SU-DHL-6 (cell line): Measurements from ENCODE around the gene SLC7A10.

Experiments used
- H2AFZ ChIP-seq: fragments of 200-600 bp; sonication (generic); 2 replicates; pipeline ENCODE4 v1.6.1; 2014; ENCODE audit warnings: low read depth, mild to moderate bottlenecking, moderate library complexity, mixed read lengths, antibody characterized with exemption, low read length; ENCODE audit not compliant: severe bottlenecking
- H3F3A ChIP-seq: fragments of 200-600 bp; shearing (Covaris generic); 2 replicates; pipeline ENCODE4 v1.6.0; 2016; ENCODE audit warnings: antibody characterized with exemption, mild to moderate bottlenecking; ENCODE audit not compliant: insufficient read depth
- H3K27ac ChIP-seq: fragments of 200-600 bp; sonication (generic); 2 replicates; pipeline ENCODE4 v1.5.1; 2016; ENCODE audit warnings: low read depth, mild to moderate bottlenecking, low read length, moderate library complexity, mixed read lengths
- H3K27me3 ChIP-seq: fragments of 200-600 bp; sonication (generic), shearing (Covaris generic); 2 replicates; pipeline ENCODE4 v1.6.0; 2014; ENCODE audit warnings: mild to moderate bottlenecking, low read length
- H3K36me3 ChIP-seq: fragments of 200-600 bp; sonication (generic); 2 replicates; pipeline ENCODE4 v1.6.1; 2014; ENCODE audit warnings: mild to moderate bottlenecking, low read length, mixed read lengths
- H3K4me2 ChIP-seq: fragments of 300-600, 200-600 bp; shearing (Covaris generic), sonication (generic); 2 replicates; pipeline ENCODE4 v1.6.0; 2014; ENCODE audit warnings: low read length, low read depth, mild to moderate bottlenecking; ENCODE audit not compliant: poor library complexity, severe bottlenecking
- H3K4me3 ChIP-seq: fragments of 200-600 bp; sonication (generic); 2 replicates; pipeline ENCODE4 v1.5.1; 2014; ENCODE audit warnings: antibody characterized with exemption, low read length, mild to moderate bottlenecking, mixed read lengths; ENCODE audit not compliant: insufficient read depth, poor library complexity, severe bottlenecking
- H3K79me2 ChIP-seq: fragments of 200-600 bp; sonication (generic); 2 replicates; pipeline ENCODE4 v1.6.1; 2014; ENCODE audit warnings: mild to moderate bottlenecking, low read length, moderate library complexity; ENCODE audit not compliant: insufficient read depth
- H3K9ac ChIP-seq: fragments of 200-600 bp; sonication (generic); 2 replicates; pipeline ENCODE4 v1.7.0; 2014; ENCODE audit warnings: mild to moderate bottlenecking, low read length
- H3K9me2 ChIP-seq: fragments of 200-600 bp; sonication (generic); replicated peaks from 2 replicates; pipeline ENCODE4 v1.6.1; 2014; ENCODE audit warnings: low read length; ENCODE audit not compliant: insufficient read depth
- H3K9me3 ChIP-seq: fragments of 200-600 bp; sonication (generic); 2 replicates; pipeline ENCODE4 v1.6.1; 2014; ENCODE audit warnings: low read length, mixed read lengths; ENCODE audit not compliant: insufficient read depth
- H4K20me1 ChIP-seq: fragments of 200-600 bp; sonication (generic); 2 replicates; pipeline ENCODE4 v1.6.1; 2014; ENCODE audit warnings: low read depth, mild to moderate bottlenecking, antibody characterized with exemption, low read length, moderate library complexity, mixed read lengths
- EZH2phosphoT487 ChIP-seq: fragments of 200-600 bp; sonication (generic), shearing (Covaris generic); conservative IDR thresholded peaks from 2 replicates; pipeline ENCODE4 v1.6.1; 2018; ENCODE audit warnings: mild to moderate bottlenecking, antibody characterized with exemption, low read length, moderate library complexity, mixed read lengths
- TF ChIP-seq, protein P1 (sequence below): fragments of 200-600 bp; sonication (generic); IDR thresholded peaks from one replicate; pipeline ENCODE4 v1.5.1; 2017; ENCODE audit warnings: antibody characterized with exemption, mild to moderate bottlenecking, low read length, moderate library complexity; ENCODE audit not compliant: insufficient read depth, poor library complexity, severe bottlenecking

Gene SLC7A10

GRCh38 chr19:33208904-33209849 lies 16.5 kb downstream of the SLC7A10 start:
- Histone ChIP-seq H3F3A (no peaks in the 10 kb centered on the region), H3K4me2 (no peak overlapping the region), H2AFZ (no peak overlapping the region), H3K9ac (no peak overlapping the region), H3K27me3 (no peaks in the 10 kb centered on the region), H3K9me2 (no peaks in the 10 kb centered on the region), H3K36me3 (no peaks in the 10 kb centered on the region), H4K20me1 (no peaks in the 10 kb centered on the region), H3K4me3 (no peak overlapping the region), H3K27ac (no peak overlapping the region), H3K79me2 (no peaks in the 10 kb centered on the region), H3K9me3 (no peaks in the 10 kb centered on the region)
- TF ChIP-seq EZH2phosphoT487 = no peak
- TF ChIP-seq, protein P1, sequence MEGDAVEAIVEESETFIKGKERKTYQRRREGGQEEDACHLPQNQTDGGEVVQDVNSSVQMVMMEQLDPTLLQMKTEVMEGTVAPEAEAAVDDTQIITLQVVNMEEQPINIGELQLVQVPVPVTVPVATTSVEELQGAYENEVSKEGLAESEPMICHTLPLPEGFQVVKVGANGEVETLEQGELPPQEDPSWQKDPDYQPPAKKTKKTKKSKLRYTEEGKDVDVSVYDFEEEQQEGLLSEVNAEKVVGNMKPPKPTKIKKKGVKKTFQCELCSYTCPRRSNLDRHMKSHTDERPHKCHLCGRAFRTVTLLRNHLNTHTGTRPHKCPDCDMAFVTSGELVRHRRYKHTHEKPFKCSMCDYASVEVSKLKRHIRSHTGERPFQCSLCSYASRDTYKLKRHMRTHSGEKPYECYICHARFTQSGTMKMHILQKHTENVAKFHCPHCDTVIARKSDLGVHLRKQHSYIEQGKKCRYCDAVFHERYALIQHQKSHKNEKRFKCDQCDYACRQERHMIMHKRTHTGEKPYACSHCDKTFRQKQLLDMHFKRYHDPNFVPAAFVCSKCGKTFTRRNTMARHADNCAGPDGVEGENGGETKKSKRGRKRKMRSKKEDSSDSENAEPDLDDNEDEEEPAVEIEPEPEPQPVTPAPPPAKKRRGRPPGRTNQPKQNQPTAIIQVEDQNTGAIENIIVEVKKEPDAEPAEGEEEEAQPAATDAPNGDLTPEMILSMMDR = no peak

DNA sequence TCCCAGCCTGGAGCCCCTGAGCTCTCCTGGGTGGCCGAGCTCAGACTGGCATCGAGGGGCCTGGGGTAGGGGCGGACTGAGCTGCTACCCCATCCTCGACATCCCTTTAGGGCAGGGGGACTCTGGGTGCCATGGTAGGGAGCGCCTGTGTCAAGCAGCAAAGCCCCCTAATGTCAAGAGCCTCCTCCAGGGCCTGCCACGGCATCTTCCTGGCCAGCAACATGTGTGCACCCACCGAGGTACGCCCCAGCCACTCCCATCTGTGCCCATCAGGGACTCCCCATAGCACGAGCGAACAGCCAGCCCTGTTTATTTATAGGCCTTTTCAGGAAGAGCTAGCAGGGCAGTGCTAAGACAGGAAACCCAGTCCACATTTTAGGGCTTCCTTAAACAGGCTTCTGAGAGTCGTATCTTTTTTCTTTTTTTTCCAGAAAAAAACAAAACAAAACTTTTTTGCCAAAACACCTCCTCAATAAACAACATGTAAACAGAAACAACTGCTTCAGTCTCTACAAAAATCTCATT lies 17.2 kb downstream of the SLC7A10 start:
- Histone ChIP-seq H3K9ac (no peak overlapping the region), H2AFZ (no peak overlapping the region), H3F3A (no peaks in the 10 kb centered on the region), H3K36me3 (no peaks in the 10 kb centered on the region), H3K9me2 (no peaks in the 10 kb centered on the region), H3K79me2 (no peaks in the 10 kb centered on the region), H3K4me2 (no peak overlapping the region), H4K20me1 (no peaks in the 10 kb centered on the region), H3K4me3 (no peak overlapping the region), H3K27me3 (no peaks in the 10 kb centered on the region), H3K9me3 (no peaks in the 10 kb centered on the region), H3K27ac (no peak overlapping the region)
- TF ChIP-seq, protein P1 = no peak
- TF ChIP-seq EZH2phosphoT487 = no peak

DNA sequence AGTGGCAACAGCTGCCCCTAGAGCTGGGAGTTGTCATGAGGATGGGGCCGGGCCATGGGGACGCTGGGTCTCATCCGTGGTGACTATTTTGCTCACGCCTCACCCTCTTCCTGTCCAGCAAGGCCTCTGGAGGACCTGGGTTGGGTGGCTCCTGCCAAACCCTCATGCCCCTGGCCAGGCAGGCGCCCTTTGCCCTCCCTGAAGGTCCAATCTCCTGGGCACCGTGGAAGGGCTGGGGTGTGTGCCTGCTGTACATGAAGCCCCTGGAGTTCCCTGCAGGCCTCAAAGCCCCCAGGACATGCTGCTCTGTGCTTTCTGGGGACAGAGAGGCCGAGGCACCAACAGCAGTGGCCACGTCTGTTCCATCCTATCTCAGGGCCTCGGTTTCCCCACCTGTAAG lies 17.7 kb downstream of the SLC7A10 start:
- no peaks in the 10 kb centered on the region for H3K9me2 ChIP-seq
- no peak overlapping the region for H3K4me2 ChIP-seq
- H4K20me1 ChIP-seq = no peaks in the 10 kb centered on the region
- no peak overlapping the region for H2AFZ ChIP-seq
- H3K36me3 ChIP-seq = no peaks in the 10 kb centered on the region
- no peak overlapping the region for H3K27ac ChIP-seq
- no peak overlapping the region for H3K9ac ChIP-seq
- TF ChIP-seq EZH2phosphoT487 = no peak
- TF ChIP-seq, protein P1 = no peak
- no peaks in the 10 kb centered on the region for H3K79me2 ChIP-seq
- no peaks in the 10 kb centered on the region for H3K27me3 ChIP-seq
- no peak overlapping the region for H3K4me3 ChIP-seq
- no peaks in the 10 kb centered on the region for H3K9me3 ChIP-seq
- H3F3A ChIP-seq = no peaks in the 10 kb centered on the region
